Mesendoderm (in vitro differentiated cells): ENCODE measurements around the gene TUBA1C.
"Not testable (repeated sequence)": the region's sequence is repeated elsewhere in the genome, so short reads cannot be mapped to it uniquely, and the experiment has no call there.

ENCODE experiments used
- DNase-seq: peaks from one replicate; pipeline ENCODE4 v3.0.0; 2013
- H2AK5ac ChIP-seq: 2 replicates; pipeline ENCODE4 v1.6.1; 2013; ENCODE audit warnings: low read length, inconsistent platforms
- H2BK120ac ChIP-seq: 2 replicates; pipeline ENCODE4 v1.6.1; 2013; ENCODE audit warnings: low read depth, mild to moderate bottlenecking, low read length, moderate library complexity, mixed read lengths
- H2BK15ac ChIP-seq: replicated peaks from 2 replicates; pipeline ENCODE4 v1.6.1; 2013; ENCODE audit warnings: low read depth, mild to moderate bottlenecking, moderate library complexity
- H2BK5ac ChIP-seq: 2 replicates; pipeline ENCODE4 v1.6.1; 2013; ENCODE audit warnings: low read length, inconsistent platforms
- H3K18ac ChIP-seq: 2 replicates; pipeline ENCODE4 v1.6.1; 2013; ENCODE audit warnings: mild to moderate bottlenecking, low read length, mixed read lengths
- H3K23ac ChIP-seq: one replicate; pipeline ENCODE4 v1.6.1; 2013; ENCODE audit warnings: low read length
- H3K27ac ChIP-seq: 2 replicates; pipeline ENCODE4 v1.5.1; 2013; ENCODE audit warnings: low read depth, mild to moderate bottlenecking, inconsistent platforms, low read length, moderate library complexity
- H3K27me3 ChIP-seq: 2 replicates; pipeline ENCODE4 v1.6.1; 2013; ENCODE audit warnings: low read length, control low read depth, mild to moderate bottlenecking, inconsistent platforms; ENCODE audit not compliant: insufficient read depth, poor library complexity
- H3K36me3 ChIP-seq: 2 replicates; pipeline ENCODE4 v1.6.1; 2013; ENCODE audit warnings: low read length, inconsistent platforms; ENCODE audit not compliant: control insufficient read depth, insufficient read depth
- H3K4ac ChIP-seq: one replicate; pipeline ENCODE4 v1.6.1; 2013; ENCODE audit warnings: low read depth, mild to moderate bottlenecking, low read length, moderate library complexity
- H3K4me1 ChIP-seq: 2 replicates; pipeline ENCODE4 v1.6.1; 2013; ENCODE audit warnings: low read depth, low read length, inconsistent platforms; ENCODE audit not compliant: control insufficient read depth
- H3K4me2 ChIP-seq: 2 replicates; pipeline ENCODE4 v1.6.1; 2013; ENCODE audit warnings: low read length
- H3K4me3 ChIP-seq: 2 replicates; pipeline ENCODE4 v1.5.1; 2013; ENCODE audit warnings: mild to moderate bottlenecking, low read length
- H3K56ac ChIP-seq: one replicate; pipeline ENCODE4 v1.6.1; 2013; ENCODE audit warnings: low read length
- H3K79me1 ChIP-seq: 2 replicates; pipeline ENCODE4 v1.6.1; 2013; ENCODE audit warnings: low read length, inconsistent platforms
- H3K79me2 ChIP-seq: 2 replicates; pipeline ENCODE4 v1.6.1; 2013; ENCODE audit warnings: mild to moderate bottlenecking, low read length; ENCODE audit not compliant: control insufficient read depth, insufficient read depth
- H3K9ac ChIP-seq: 2 replicates; pipeline ENCODE4 v1.6.1; 2013; ENCODE audit warnings: low read length, inconsistent platforms
- H4K5ac ChIP-seq: one replicate; pipeline ENCODE4 v1.6.1; 2013; ENCODE audit warnings: low read length
- H4K8ac ChIP-seq: one replicate; pipeline ENCODE4 v1.6.1; 2013; ENCODE audit warnings: low read depth, mild to moderate bottlenecking, control low read depth, low read length, moderate library complexity
- WGBS: extraction: QIAGEN DNeasy Blood & Tissue Kit; methylation state at CpG from one replicate; pipeline ENCODE4 v1.1.7; 2013; ENCODE audit warnings: low lambda C conversion rate, missing lambda C conversion rate; ENCODE audit not compliant: insufficient coverage; ENCODE audit errors: extremely low coverage; 5-methylcytosine and 5-hydroxymethylcytosine counted together

TUBA1C gene

DNA sequence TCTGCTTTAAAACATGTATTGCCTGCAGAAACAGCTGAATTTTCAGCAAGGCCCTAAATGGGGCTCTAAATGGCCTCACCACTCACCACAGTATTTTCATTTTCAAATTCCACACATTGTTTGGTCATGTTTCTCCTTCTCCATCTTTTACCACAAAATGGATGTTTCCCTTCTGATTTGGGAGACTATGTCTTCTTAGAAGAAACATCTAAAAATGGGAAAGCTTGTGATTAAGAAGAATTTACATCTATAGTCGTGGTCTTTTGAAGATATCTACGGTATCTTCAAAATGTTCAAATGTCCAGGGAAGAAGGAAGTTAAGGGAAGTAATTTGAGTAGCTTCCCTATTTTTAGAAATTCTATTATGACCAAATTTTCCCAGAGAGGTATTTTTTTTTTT, 20.7 kb upstream of the TUBA1C start:
- DNase-seq, result no peak
- H2BK120ac ChIP-seq, result no peak overlapping the region
- H3K9ac ChIP-seq, result no peak overlapping the region
- no peak overlapping the region for H4K5ac ChIP-seq
- H3K79me1 ChIP-seq, result no peaks in the 10 kb centered on the region
- no peak overlapping the region for H3K4ac ChIP-seq
- no peaks in the 10 kb centered on the region for H3K36me3 ChIP-seq
- H2AK5ac ChIP-seq, result no peak overlapping the region
- no peaks in the 10 kb centered on the region for H3K27me3 ChIP-seq
- H2BK15ac ChIP-seq, result no peak overlapping the region
- H3K23ac ChIP-seq, result no peak overlapping the region
- H2BK5ac ChIP-seq, result no peak overlapping the region
- H3K27ac ChIP-seq, result no peak overlapping the region
- no peak overlapping the region for H3K56ac ChIP-seq
- H4K8ac ChIP-seq, result no peak overlapping the region
- H3K79me2 ChIP-seq, result no peaks in the 10 kb centered on the region
- H3K4me1 ChIP-seq, result no peaks in the 10 kb centered on the region
- H3K18ac ChIP-seq, result no peak overlapping the region
- H3K4me3 ChIP-seq, result no peak overlapping the region
- H3K4me2 ChIP-seq, result no peak overlapping the region
- no CpG with 5 or more reads among the region's 2 CpGs for WGBS

DNA sequence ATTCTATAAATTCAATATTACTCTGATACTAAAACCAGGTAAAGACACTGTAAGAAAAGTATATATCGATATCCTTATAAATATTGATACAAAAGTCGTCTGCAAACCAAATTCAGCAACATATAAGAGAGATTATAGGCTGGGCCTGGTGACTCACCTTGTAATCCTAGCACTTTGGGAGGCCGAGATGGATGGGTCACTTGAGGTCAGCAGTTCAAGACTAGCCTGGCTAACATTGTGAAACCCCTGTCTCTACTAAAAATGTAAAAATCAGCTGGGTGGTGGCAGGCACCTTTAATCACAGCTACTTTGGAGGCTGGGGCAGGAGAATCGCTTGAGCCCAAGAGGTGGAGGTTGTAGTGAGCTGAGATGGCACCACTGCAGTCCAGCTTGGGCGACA, 13.5 kb upstream of the TUBA1C start:
- no peak overlapping the region for H3K23ac ChIP-seq
- H3K79me1 ChIP-seq, result no peaks in the 10 kb centered on the region
- no peak for DNase-seq
- H4K8ac ChIP-seq, result no peak overlapping the region
- H2AK5ac ChIP-seq, result no peak overlapping the region
- H3K4me3 ChIP-seq, result no peak overlapping the region
- no peak overlapping the region for H3K9ac ChIP-seq
- no peaks in the 10 kb centered on the region for H3K79me2 ChIP-seq
- H3K4ac ChIP-seq, result no peak overlapping the region
- H2BK15ac ChIP-seq, result no peak overlapping the region
- WGBS, result no CpG with 5 or more reads among the region's 5 CpGs
- H2BK5ac ChIP-seq, result no peak overlapping the region
- H3K36me3 ChIP-seq, result no peaks in the 10 kb centered on the region
- no peak overlapping the region for H3K18ac ChIP-seq
- no peaks in the 10 kb centered on the region for H3K27me3 ChIP-seq
- no peak overlapping the region for H2BK120ac ChIP-seq
- no peak overlapping the region for H3K4me2 ChIP-seq
- no peak overlapping the region for H4K5ac ChIP-seq
- H3K4me1 ChIP-seq, result no peaks in the 10 kb centered on the region
- no peak overlapping the region for H3K27ac ChIP-seq
- H3K56ac ChIP-seq, result no peak overlapping the region

DNA sequence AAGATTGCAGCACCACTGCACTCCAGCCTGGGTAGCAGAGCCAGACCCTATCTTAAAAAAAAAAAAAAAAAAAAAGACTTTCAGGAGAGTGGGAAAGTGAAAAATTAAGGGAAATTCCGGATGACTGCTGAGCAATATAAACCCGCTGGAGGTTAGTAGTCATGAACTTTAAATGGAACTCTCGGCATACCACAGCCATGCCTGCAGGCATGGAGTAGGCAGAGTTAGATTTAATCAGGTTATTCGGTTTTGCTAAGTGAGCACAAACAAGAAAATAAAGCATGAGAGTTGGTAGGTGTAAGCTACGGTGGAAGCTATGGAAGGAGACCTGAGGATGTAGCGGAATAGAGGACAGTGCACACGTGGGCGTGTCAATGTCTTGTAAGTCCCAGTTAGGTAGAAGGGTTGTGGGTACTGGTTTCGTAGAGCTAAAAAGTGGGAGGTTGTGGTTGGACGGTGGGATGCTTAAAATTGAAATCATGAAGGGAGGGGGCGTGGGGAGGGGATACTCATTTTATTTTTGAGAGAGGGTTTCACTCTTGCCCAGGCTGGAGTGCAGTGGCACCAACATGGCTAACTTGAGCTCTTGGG, 11.8 kb upstream of the TUBA1C start:
- no peak overlapping the region for H3K4me2 ChIP-seq
- H3K79me1 ChIP-seq, result no peaks in the 10 kb centered on the region
- H2BK5ac ChIP-seq, result no peak overlapping the region
- no peaks in the 10 kb centered on the region for H3K4me1 ChIP-seq
- H3K23ac ChIP-seq, result no peak overlapping the region
- no CpG with 5 or more reads among the region's 11 CpGs for WGBS
- no peaks in the 10 kb centered on the region for H3K27me3 ChIP-seq
- no peak overlapping the region for H3K18ac ChIP-seq
- no peak overlapping the region for H3K4ac ChIP-seq
- no peak overlapping the region for H2AK5ac ChIP-seq
- H4K8ac ChIP-seq, result no peak overlapping the region
- no peak overlapping the region for H3K9ac ChIP-seq
- H3K4me3 ChIP-seq, result no peak overlapping the region
- no peak overlapping the region for H3K27ac ChIP-seq
- H4K5ac ChIP-seq, result no peak overlapping the region
- H3K79me2 ChIP-seq, result no peaks in the 10 kb centered on the region
- H2BK120ac ChIP-seq, result no peak overlapping the region
- H3K36me3 ChIP-seq, result no peaks in the 10 kb centered on the region
- H3K56ac ChIP-seq, result no peak overlapping the region
- no peak for DNase-seq
- no peak overlapping the region for H2BK15ac ChIP-seq

DNA sequence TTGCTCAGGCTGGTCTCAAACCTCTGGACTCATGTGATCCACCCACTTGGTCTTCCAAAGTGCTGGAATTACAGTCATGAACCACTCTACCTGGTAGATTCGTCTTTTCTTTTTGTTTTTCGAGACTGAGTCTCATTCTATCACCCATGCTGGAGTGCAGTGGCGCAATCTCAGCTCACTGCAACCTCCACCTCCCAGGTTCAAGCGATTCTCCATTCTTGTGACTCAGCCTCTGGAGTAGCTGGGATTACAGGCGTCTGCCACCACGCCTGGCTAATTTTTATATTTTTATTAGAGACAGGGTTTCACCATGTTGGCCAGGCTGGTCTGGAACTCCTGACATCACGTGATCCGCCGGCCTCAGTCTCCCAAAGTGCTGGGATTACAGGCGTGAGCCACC, 9.4 kb upstream of the TUBA1C start:
- H3K18ac ChIP-seq, H2BK5ac ChIP-seq, H2AK5ac ChIP-seq, H4K5ac ChIP-seq, H2BK120ac ChIP-seq, H3K27me3 ChIP-seq, H3K36me3 ChIP-seq, H3K56ac ChIP-seq, H4K8ac ChIP-seq, H3K4me1 ChIP-seq, DNase-seq, H3K4ac ChIP-seq, H3K23ac ChIP-seq, H2BK15ac ChIP-seq, H3K27ac ChIP-seq, H3K79me1 ChIP-seq, H3K4me2 ChIP-seq, H3K4me3 ChIP-seq, H3K9ac ChIP-seq, H3K79me2 ChIP-seq: not testable (repeated sequence)
- no CpG with 5 or more reads among the region's 10 CpGs for WGBS

DNA sequence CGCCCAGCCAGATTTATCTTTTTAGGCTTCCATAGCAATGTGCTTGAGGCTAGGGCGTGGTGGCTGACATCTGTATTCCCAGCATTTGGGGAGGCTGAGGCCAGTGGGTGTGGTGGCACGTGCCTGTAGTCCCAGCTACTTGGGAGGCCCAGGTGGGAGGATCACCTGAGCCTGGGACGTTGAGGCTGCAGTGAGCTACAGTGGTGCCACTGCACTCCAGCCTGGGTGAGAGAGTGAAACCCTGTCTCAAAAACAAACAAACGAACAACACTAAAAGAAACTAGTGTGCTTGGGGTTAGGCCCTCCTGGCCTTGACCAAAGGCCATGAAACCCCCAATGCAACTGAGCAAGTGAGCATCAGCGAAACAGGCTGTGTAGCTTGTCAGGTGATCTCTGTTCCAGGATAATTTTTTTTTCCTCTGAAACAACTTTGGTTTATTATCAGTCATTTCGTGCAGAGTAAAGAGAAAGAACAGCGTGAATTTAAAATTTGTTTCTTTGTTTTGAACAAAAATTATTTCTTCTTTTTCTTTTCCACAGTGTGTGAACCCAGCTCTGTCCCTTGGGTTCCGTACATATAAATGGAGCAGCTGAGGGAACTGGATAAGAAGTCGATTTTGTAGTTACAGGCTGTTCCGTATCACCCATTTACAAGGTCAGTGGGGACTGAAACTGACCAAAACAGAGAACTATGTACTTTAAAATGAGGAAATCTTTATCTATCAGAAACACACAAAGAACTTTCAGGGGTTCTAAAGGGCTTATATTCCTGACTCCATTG, 8.8 kb upstream of the TUBA1C start:
- Histone ChIP-seq H3K79me2 (no peaks in the 10 kb centered on the region), H4K5ac (no peak overlapping the region), H3K79me1 (no peaks in the 10 kb centered on the region), H3K27me3 (no peaks in the 10 kb centered on the region), H3K27ac (no peak overlapping the region), H3K56ac (no peak overlapping the region), H4K8ac (no peak overlapping the region), H2BK5ac (no peak overlapping the region), H2BK120ac (no peak overlapping the region), H3K4me1 (no peaks in the 10 kb centered on the region), H2BK15ac (no peak overlapping the region), H3K4ac (no peak overlapping the region), H2AK5ac (no peak overlapping the region), H3K23ac (no peak overlapping the region), H3K4me2 (no peak overlapping the region), H3K4me3 (no peak overlapping the region), H3K18ac (no peak overlapping the region), H3K9ac (no peak overlapping the region), H3K36me3 (no peaks in the 10 kb centered on the region)
- WGBS, result no CpG with 5 or more reads among the region's 11 CpGs
- no peak for DNase-seq
